Activated gamma-delta T cell treated with anti-CD3 and anti-CD28 coated beads, Interleukin-2, amount 50 U/mL, for 16 hours (primary cell): Measurements from ENCODE around the gene TUBB8.
"Not testable (repeated sequence)": the region's sequence is repeated elsewhere in the genome, so short reads cannot be mapped to it uniquely, and the experiment has no call there.

Source experiments
- DNase-seq: peaks from one replicate; pipeline ENCODE4 v3.0.0-alpha.2; 2020; ENCODE audit warnings: low read depth

Gene TUBB8

GRCh38 chr10:48996-49395 lies at the start of gene TUBB8:
TUBB8 (minus strand) TSS chr10:49296; CDS start chr10:49238, 58 bp downstream.
- DNase-seq = no peak

GRCh38 chr10:96466-96865 lies 47.4 kb upstream of the TUBB8 start:
- no peak for DNase-seq

GRCh38 chr10:95356-96115 lies 46.4 kb upstream of the TUBB8 start:
- DNase-seq = no peak

- DNase-seq = no peak
Observed at GRCh38 chr10:94613-95012, 45.5 kb upstream of the TUBB8 start.

GRCh38 chr10:92846-93245 lies 43.8 kb upstream of the TUBB8 start:
- no peak for DNase-seq

GRCh38 chr10:92153-92552 lies 43.1 kb upstream of the TUBB8 start:
- no peak for DNase-seq

GRCh38 chr10:91313-91712 lies 42.2 kb upstream of the TUBB8 start:
- DNase-seq = no peak

GRCh38 chr10:90161-90560 lies 41.1 kb upstream of the TUBB8 start:
- no peak for DNase-seq

GRCh38 chr10:89248-89647 lies 40.2 kb upstream of the TUBB8 start:
- DNase-seq = no peak

GRCh38 chr10:88253-88652 lies 39.2 kb upstream of the TUBB8 start:
- no peak for DNase-seq

GRCh38 chr10:87177-88080 lies 38.3 kb upstream of the TUBB8 start:
- DNase-seq = no peak

- no peak for DNase-seq
Observed at GRCh38 chr10:86031-86430, 36.9 kb upstream of the TUBB8 start.

- no peak for DNase-seq
Observed at GRCh38 chr10:85044-85443, 35.9 kb upstream of the TUBB8 start.

- no peak for DNase-seq
Observed at GRCh38 chr10:83930-84530, 34.9 kb upstream of the TUBB8 start.

GRCh38 chr10:80477-81105 lies 31.5 kb upstream of the TUBB8 start:
- no peak for DNase-seq

GRCh38 chr10:79532-80215 lies 30.6 kb upstream of the TUBB8 start:
- no peak for DNase-seq

- DNase-seq = no peak
Observed at GRCh38 chr10:78556-78955, 29.5 kb upstream of the TUBB8 start.

GRCh38 chr10:74266-74621 lies 25.1 kb upstream of the TUBB8 start:
- not testable (repeated sequence) for DNase-seq

GRCh38 chr10:73543-74265 lies 24.6 kb upstream of the TUBB8 start:
- DNase-seq = not testable (repeated sequence)

GRCh38 chr10:68156-68555 lies 19.1 kb upstream of the TUBB8 start:
- DNase-seq = not testable (repeated sequence)

- not testable (repeated sequence) for DNase-seq
Observed at GRCh38 chr10:49926-50325, 830 bp upstream of the TUBB8 start.
